ENCODE results near the gene SLC39A1. TPM values are rescaled to one million over a fixed set of nuclear protein-coding genes. Genes with fewer than 3 reads are reported as not detected.
A peak's percentile ranks its signal among the peaks of the same experiment; 100 is the strongest.

The SLC39A1 gene
- polyA plus RNA-seq, 1 donor from 2014 or later, result 35.2 TPM

- peak within 1 kb of the TSS; percentile 79 for H3K9ac ChIP-seq (ENCODE audit: low read length)
- H3K9me2 ChIP-seq (ENCODE audit: insufficient read depth, low read length), result no peaks in the 10 kb centered on the region
- H2AFZ ChIP-seq (ENCODE audit: low read depth, low read length), result peak within 1 kb of the TSS; percentile 18
- H3K79me2 ChIP-seq (replicated peaks; ENCODE audit: insufficient read depth, low read length), result peaks cover 4% of the 10 kb centered on the region
- no peaks in the 10 kb centered on the region for H3K9me3 ChIP-seq (ENCODE audit: low read length)
- H3K4me3 ChIP-seq (ENCODE audit: low read length), result peak within 1 kb of the TSS; percentile 85
- H4K20me1 ChIP-seq (ENCODE audit: insufficient read depth), result no peaks in the 10 kb centered on the region
- no peaks in the 10 kb centered on the region for H3K36me3 ChIP-seq (ENCODE audit: insufficient read depth, low read length)
- H3K4me2 ChIP-seq (ENCODE audit: low read length), result peak within 1 kb of the TSS; percentile 67
- TF ChIP-seq POLR2AphosphoS5 (IDR thresholded peaks at IDR 0.05) (no peak), EZH2 (IDR thresholded peaks at IDR 0.05; ENCODE audit: borderline replicate concordance, insufficient read depth, low read length, poor library complexity, severe bottlenecking) (no peak), RAD21 (conservative IDR thresholded peaks at IDR 0.05) (peak; percentile 62), CTCF (IDR thresholded peaks at IDR 0.05; ENCODE audit: poor library complexity, severe bottlenecking) (peak; percentile 82), SMC3 (conservative IDR thresholded peaks at IDR 0.05; ENCODE audit: poor library complexity) (peak; percentile 75)
- H3K27ac ChIP-seq (ENCODE audit: low read length), result peak within 1 kb of the TSS; percentile 47
- H3F3A ChIP-seq (ENCODE audit: insufficient read depth, low read length, poor library complexity, severe bottlenecking), result no peaks in the 10 kb centered on the region
- no peaks in the 10 kb centered on the region for H3K27me3 ChIP-seq (ENCODE audit: insufficient read depth, low read depth, low read length)
These were observed 16.6 kb downstream of the SLC39A1 start, which contains the start of gene DENND4B for GRCh38 chr1:153946622-153947241. Gene DENND4B, minus strand, starts transcription at chr1:153946718. Its CDS starts 2,344 bp downstream, at chr1:153944374.

DNA sequence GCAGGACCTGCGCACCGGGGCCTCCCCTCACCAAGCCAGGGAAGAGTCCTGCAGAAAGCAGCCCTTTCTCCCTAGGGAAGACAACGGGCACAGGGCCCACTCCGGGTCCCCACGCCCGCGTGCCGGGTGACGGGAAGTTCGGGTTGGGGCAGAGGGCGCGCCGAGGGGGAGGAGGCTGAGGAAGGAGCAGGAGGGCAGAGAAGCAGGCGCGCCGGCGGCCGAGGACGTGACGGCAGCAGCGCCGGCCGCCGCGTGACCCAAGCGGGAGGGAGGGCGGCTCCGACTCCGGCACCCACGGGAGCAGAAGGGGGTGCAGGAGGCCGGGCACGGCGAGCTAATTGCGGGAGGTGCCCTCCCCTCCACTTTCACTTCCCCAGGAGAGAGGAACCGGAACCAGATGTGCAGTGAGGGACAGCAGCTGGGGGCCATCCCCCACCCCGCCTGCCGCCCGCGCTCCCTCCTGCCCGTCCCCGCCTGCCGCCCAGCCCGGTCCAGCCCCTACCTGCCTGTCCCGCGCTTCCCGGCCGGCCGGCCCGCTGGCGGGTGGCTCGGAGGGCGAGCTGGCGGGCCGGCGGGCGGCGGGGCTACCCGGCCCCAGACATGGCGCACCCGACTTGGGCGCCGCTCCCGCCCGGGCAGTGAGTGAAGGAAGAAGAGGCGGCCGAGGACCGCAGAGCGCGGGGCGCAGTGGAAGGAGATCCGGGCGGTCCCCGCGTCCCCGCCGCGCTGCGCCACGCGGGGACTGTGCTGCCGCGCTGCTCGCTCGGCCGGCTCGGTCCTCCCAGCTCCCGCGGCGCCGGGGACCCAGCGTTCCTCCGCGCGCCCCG, 17.3 kb downstream of the SLC39A1 start:
- peak overlapping the region; percentile 47 for H3K27ac ChIP-seq (ENCODE audit: low read length)
- peak overlapping the region; percentile 79 for H3K9ac ChIP-seq (ENCODE audit: low read length)
- H3K27me3 ChIP-seq (ENCODE audit: insufficient read depth, low read depth, low read length), result no peaks in the 10 kb centered on the region
- H4K20me1 ChIP-seq (ENCODE audit: insufficient read depth), result no peaks in the 10 kb centered on the region
- TF ChIP-seq RAD21 (conservative IDR thresholded peaks at IDR 0.05), result no peak
- TF ChIP-seq CTCF (IDR thresholded peaks at IDR 0.05; ENCODE audit: poor library complexity, severe bottlenecking), result no peak
- no peak for TF ChIP-seq REST (IDR thresholded peaks at IDR 0.05; ENCODE audit: borderline replicate concordance)
- TF ChIP-seq MXI1 (conservative IDR thresholded peaks at IDR 0.05; ENCODE audit: poor library complexity, severe bottlenecking), result peak; percentile 51
- no peak for TF ChIP-seq EZH2 (IDR thresholded peaks at IDR 0.05; ENCODE audit: borderline replicate concordance, insufficient read depth, low read length, poor library complexity, severe bottlenecking)
- peak; percentile 28 for TF ChIP-seq POLR2AphosphoS5 (IDR thresholded peaks at IDR 0.05)
- no peak for TF ChIP-seq EP300 (conservative IDR thresholded peaks at IDR 0.05; ENCODE audit: poor library complexity, severe bottlenecking)
- TF ChIP-seq SMC3 (conservative IDR thresholded peaks at IDR 0.05; ENCODE audit: poor library complexity), result no peak
- TF ChIP-seq TAF1 (IDR thresholded peaks at IDR 0.05; ENCODE audit: low read depth), result no peak
- H3K4me2 ChIP-seq (ENCODE audit: low read length), result peak overlapping the region; percentile 67
- no peaks in the 10 kb centered on the region for H3F3A ChIP-seq (ENCODE audit: insufficient read depth, low read length, poor library complexity, severe bottlenecking)
- peak overlapping the region; percentile 85 for H3K4me3 ChIP-seq (ENCODE audit: low read length)
- H3K36me3 ChIP-seq (ENCODE audit: insufficient read depth, low read length), result no peaks in the 10 kb centered on the region
- H3K79me2 ChIP-seq (replicated peaks; ENCODE audit: insufficient read depth, low read length), result peaks cover 4% of the 10 kb centered on the region
- peak overlapping the region; percentile 18 for H2AFZ ChIP-seq (ENCODE audit: low read depth, low read length)
- H3K9me2 ChIP-seq (ENCODE audit: insufficient read depth, low read length), result no peaks in the 10 kb centered on the region
- no peaks in the 10 kb centered on the region for H3K9me3 ChIP-seq (ENCODE audit: low read length)

Data from neural cell (in vitro differentiated cells).